GM12878 (cell line): ENCODE data around the gene USH1C.

Experiments
- CREM ChIP-seq: IDR thresholded peaks from 2 replicates; pipeline ENCODE4 v1.6.1; 2014; ENCODE audit warnings: antibody characterized with exemption, low read depth
- NFIC ChIP-seq: IDR thresholded peaks from 2 replicates; pipeline ENCODE4 v1.6.1; 2012; ENCODE audit warnings: low read depth, mild to moderate bottlenecking, inconsistent platforms, low read length, moderate library complexity
- NFYB ChIP-seq: IDR thresholded peaks from 2 replicates; pipeline ENCODE4 v1.6.1; 2011; ENCODE audit warnings: low read depth, mild to moderate bottlenecking, low read length, improper control_type of control experiment, moderate library complexity; ENCODE audit not compliant: insufficient read depth
- PAX8 ChIP-seq: fragments of 450-650 bp; IDR thresholded peaks from 2 replicates; pipeline ENCODE4 v1.6.1; 2017; ENCODE audit warnings: mild to moderate bottlenecking, moderate library complexity
- ZNF274 ChIP-seq: IDR thresholded peaks from one replicate; pipeline ENCODE4 v1.8.0; 2011; ENCODE audit not compliant: insufficient read length, insufficient read depth
- ZNF384 ChIP-seq: IDR thresholded peaks from 2 replicates; pipeline ENCODE4 v1.6.1; 2012; ENCODE audit warnings: low read depth, mild to moderate bottlenecking, low read length, improper control_type of control experiment, borderline replicate concordance
- ZSCAN29 ChIP-seq: fragments of 450-650 bp; IDR thresholded peaks from 2 replicates; pipeline ENCODE4 v1.6.1; 2017; ENCODE audit warnings: mild to moderate bottlenecking, moderate library complexity
- TF ChIP-seq, protein P1 (sequence below): IDR thresholded peaks from 2 replicates; pipeline ENCODE4 v1.6.1; 2012; ENCODE audit warnings: low read depth, low read length, improper control_type of control experiment
- TF ChIP-seq, protein P2 (sequence below): fragments of 450-650 bp; IDR thresholded peaks from 2 replicates; pipeline ENCODE4 v1.6.1; 2016; ENCODE audit warnings: mild to moderate bottlenecking
- TF ChIP-seq, protein P3 (sequence below): fragments of 450-650 bp; formaldehyde crosslinking; IDR thresholded peaks from 2 replicates; pipeline ENCODE4 v1.4.0; 2022; ENCODE audit warnings: mild to moderate bottlenecking, moderate library complexity
- TF ChIP-seq, protein P4 (sequence below), 3 experiments: IDR thresholded peaks in 2 of 3; conservative IDR thresholded peaks in 1 of 3; 2 replicates each; pipeline ENCODE4 v1.5.1; 2011; ENCODE audit warnings: low read depth in 3 of 3, low read length in 3 of 3, mild to moderate bottlenecking in 3 of 3, control low read depth in 2 of 3, moderate library complexity in 2 of 3, inconsistent platforms in 1 of 3, mixed read lengths in 1 of 3; ENCODE audit not compliant: control insufficient read depth in 2 of 3, insufficient read depth in 1 of 3; ENCODE audit errors: extremely low read depth in 1 of 3

DNA sequence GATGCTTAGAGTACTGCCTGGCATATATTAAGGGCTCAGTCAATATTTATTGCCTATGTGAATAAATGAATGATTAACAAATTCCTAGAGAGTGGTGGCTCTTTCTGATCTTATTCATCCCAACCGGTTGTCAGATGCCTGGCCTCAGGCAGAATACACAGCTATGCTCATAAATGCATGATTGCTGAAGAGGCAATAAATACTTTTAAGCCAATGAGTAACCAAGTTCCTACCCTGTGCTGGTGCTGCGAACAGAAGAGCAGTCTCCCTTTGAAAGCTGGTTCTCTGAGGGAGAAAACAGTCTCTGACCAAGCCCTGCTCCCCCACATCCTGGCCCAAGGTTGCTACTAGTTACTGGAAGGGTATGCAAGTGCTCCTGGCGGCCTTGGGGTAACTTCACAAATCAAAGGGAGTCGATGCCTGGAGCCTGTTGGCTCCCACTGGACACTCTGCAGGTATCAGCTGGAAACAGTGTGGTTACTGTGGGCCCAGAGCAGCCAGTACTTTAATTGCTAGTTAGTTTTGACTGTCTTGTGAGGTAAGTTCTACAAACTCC lies 2.8 kb downstream of the USH1C start:
- TF ChIP-seq PAX8 (no peak), NFYB (no peak), CREM (no peak), ZNF274 (no peak), NFIC (no peak), ZSCAN29 (no peak), ZNF384 (no peak)
- TF ChIP-seq, protein P1, sequence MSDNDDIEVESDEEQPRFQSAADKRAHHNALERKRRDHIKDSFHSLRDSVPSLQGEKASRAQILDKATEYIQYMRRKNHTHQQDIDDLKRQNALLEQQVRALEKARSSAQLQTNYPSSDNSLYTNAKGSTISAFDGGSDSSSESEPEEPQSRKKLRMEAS = no peak
- TF ChIP-seq, protein P2, sequence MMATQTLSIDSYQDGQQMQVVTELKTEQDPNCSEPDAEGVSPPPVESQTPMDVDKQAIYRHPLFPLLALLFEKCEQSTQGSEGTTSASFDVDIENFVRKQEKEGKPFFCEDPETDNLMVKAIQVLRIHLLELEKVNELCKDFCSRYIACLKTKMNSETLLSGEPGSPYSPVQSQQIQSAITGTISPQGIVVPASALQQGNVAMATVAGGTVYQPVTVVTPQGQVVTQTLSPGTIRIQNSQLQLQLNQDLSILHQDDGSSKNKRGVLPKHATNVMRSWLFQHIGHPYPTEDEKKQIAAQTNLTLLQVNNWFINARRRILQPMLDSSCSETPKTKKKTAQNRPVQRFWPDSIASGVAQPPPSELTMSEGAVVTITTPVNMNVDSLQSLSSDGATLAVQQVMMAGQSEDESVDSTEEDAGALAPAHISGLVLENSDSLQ = no peak
- TF ChIP-seq, protein P3, sequence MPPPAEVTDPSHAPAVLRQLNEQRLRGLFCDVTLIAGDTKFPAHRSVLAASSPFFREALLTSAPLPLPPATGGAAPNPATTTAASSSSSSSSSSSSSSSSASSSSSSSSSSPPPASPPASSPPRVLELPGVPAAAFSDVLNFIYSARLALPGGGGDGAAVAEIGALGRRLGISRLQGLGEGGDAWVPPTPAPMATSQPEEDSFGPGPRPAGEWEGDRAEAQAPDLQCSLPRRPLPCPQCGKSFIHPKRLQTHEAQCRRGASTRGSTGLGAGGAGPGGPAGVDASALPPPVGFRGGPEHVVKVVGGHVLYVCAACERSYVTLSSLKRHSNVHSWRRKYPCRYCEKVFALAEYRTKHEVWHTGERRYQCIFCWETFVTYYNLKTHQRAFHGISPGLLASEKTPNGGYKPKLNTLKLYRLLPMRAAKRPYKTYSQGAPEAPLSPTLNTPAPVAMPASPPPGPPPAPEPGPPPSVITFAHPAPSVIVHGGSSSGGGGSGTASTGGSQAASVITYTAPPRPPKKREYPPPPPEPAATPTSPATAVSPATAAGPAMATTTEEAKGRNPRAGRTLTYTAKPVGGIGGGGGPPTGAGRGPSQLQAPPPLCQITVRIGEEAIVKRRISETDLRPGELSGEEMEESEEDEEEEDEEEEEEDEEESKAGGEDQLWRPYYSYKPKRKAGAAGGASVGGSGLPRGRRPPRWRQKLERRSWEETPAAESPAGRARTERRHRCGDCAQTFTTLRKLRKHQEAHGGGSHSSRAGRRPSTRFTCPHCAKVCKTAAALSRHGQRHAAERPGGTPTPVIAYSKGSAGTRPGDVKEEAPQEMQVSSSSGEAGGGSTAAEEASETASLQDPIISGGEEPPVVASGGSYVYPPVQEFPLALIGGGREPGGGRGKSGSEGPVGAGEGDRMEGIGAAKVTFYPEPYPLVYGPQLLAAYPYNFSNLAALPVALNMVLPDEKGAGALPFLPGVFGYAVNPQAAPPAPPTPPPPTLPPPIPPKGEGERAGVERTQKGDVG (CRISPR knock-in tag) = no peak
- TF ChIP-seq, protein P4, sequence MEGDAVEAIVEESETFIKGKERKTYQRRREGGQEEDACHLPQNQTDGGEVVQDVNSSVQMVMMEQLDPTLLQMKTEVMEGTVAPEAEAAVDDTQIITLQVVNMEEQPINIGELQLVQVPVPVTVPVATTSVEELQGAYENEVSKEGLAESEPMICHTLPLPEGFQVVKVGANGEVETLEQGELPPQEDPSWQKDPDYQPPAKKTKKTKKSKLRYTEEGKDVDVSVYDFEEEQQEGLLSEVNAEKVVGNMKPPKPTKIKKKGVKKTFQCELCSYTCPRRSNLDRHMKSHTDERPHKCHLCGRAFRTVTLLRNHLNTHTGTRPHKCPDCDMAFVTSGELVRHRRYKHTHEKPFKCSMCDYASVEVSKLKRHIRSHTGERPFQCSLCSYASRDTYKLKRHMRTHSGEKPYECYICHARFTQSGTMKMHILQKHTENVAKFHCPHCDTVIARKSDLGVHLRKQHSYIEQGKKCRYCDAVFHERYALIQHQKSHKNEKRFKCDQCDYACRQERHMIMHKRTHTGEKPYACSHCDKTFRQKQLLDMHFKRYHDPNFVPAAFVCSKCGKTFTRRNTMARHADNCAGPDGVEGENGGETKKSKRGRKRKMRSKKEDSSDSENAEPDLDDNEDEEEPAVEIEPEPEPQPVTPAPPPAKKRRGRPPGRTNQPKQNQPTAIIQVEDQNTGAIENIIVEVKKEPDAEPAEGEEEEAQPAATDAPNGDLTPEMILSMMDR (IDR thresholded peaks at IDR 0.05 in 2 of 3, conservative IDR thresholded peaks at IDR 0.05 in 1 of 3; ENCODE audit: control insufficient read depth in 2 of 3, extremely low read depth in 1 of 3, insufficient read depth in 1 of 3, low read depth in 3 of 3, low read length in 3 of 3) = no peak
